HG03575 (cell line): ENCODE measurements around the gene CLSTN3.

Source experiments
- ATAC-seq: cut with Tn5 transposase; IDR thresholded peaks from one replicate; pipeline ENCODE4 v1.9.1; 2021; ENCODE audit not compliant: unreplicated experiment, insufficient number of reproducible peaks, low FRiP score; ENCODE audit errors: extremely low read depth

The CLSTN3 gene

DNA sequence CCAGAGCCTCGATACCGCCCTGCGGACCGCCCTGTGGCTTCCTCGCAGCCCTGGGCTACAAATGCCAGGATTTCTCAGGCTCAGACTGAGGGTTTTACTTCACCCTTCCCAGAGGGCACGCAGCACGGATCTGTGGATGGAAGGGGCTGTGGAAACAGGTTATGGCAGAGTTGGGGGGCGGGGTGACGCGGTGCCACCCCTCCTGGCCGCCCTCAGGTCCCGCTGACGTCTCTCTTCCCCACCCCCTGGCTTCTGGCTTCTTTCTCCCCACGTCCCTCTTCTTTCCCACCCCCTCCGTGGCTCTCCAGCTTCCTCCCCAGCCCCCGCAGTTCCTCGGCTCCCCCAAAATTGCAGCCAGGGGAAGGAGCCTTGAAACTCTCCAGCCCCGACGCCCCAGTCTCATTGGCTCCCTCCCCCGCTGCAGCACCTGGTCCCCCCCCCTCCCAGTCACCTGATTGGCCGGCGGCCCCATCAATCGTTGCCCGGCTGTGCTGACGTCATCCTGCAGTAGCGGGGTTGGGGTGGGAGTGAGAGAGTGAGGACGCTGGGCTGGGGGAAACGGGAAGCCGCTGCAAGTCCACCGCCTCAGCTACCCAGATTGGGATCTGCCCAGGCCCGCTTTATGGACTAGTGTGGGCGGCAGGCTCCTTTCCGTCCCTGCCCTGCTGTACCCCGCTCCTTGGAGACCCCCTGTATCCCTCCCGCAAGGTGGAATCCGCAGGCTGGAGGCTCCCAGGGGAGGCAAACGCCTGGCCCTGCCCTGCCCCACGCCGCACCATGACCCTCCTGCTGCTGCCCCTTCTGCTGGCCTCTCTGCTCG lies at the start of gene CLSTN3:
CLSTN3 (plus strand) TSS at position 500 of the 820 bp plus-strand sequence; CDS start at position 778, 278 bp downstream.
- no peak for ATAC-seq

DNA sequence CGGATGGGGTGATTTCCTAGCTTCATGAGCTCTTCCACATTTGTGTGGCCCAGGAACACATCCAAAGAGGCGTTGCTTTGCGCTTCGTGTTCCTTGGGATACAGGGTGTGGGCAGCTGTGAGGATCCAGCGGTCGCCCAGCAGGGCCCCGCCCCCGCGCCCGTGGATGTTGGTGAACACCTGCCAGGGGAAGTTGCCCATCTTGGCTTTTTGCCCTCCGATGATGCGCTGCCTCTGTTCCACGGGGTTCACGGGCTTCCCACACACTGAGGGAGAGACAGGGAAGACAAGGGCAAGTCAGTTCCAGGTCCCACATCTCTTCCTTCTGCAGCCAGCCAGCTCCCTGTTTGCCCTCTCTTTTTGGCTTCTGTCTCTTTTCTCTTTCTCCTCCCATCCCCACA lies 49.1 kb upstream of the CLSTN3 start:
- no peak for ATAC-seq

DNA sequence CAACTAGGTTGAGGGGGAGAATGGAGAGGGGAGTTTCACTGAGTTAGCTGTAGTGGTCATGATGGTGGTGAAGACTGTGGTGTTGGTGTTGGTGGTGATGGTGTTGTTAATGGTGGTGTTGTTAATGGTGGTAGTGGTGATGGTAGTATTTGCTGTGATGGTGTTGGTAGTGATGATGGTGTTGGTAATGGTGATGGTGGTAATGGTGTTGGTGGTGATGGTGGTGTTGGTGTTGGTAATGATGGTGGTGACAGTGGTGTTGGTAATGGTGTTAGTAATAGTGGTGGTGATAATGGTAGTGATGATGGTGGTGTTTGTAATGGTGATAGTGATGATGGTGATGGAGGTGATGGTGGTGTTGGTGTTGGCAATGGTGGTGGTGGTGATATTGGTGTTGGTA lies 47.0 kb upstream of the CLSTN3 start:
- ATAC-seq, result no peak

DNA sequence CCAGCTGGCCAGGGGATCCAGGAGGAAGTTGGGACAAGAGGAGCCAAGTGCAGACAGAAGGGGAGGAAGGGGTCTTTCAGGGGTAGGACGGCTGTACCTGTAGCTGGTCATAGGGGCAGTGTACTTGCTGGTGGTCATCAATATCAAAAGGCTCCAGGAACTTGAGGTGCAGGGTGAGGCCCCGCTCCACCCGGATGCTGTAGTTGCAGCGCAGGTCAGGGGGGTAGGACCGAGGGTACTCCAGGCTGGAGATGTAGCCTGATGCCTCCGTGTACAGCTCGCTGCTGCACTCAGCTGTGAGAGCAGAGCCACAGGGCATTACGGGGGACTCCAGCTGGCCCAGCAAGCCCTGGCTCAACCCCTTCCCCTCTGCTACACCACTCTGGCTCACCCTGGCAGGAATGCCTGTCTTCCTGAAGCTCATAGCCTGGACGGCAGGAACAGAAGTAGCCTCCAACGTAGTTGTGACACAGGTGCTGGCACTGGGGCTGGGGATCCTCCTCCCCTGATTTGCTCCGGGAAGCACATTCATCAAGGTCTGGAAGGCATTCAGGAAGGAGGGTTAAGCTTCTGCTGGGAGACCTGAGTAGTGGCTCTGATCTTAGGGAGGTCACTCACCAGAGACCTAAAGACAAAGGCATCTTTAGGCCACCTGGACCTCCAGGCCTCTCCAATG lies 40.8 kb upstream of the CLSTN3 start:
- no peak for ATAC-seq

DNA sequence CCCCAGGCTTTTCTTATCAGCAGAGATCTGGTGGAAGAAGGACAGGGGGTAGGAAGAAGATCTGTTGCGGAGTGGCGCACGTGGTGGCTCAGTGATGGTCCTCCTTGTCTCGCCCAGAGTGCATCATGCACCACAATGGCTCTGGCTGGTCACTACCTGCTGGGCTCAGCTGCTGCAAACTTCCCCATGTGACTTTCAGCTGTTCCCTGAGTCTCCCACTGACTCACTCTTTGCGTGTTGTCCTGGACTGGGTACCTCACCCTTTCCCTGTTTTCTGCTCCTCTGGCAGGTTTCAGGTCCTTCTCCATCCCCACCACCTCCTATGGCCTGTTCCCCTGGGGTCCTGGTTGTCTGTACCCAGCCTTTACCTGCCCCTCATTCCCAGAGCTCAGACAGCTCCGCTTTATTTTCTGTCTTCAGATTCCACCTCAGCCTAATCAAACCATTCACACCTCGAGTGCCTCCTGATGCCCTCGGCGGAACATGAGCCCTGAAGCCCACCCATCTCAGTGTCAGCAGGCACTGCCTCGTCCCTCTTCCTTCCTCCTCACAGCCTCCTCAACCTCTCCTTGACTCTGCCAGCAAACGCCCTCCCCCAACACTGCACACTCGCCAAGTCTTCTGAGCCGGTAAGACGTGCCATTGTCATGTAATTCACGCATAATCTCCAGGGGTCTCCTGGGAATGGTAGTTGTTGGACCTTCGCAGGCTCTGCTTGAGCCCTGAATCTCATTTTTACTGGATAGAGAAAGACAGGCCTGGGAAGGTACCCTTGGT lies 39.8 kb upstream of the CLSTN3 start:
- ATAC-seq, result no peak

DNA sequence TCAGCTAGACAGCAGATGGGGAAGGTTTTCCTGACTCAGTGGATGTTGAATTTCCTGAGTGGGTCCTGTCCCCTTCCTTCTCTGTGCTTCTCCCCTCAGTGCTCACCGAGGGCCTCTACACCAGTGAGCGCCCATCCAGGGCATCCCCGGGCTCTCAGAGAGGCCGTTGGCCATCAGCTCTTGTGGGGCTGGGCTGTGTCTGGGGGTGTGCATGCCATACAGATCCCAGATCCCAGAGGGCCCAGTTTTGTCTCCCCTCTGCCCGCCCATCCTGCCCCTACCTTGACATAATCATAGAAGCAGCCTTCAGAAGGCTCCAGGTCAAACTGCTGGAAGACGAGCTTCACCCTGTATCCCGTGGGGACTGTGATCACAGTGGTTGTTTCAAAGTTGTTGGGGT lies 39.0 kb upstream of the CLSTN3 start:
- no peak for ATAC-seq

DNA sequence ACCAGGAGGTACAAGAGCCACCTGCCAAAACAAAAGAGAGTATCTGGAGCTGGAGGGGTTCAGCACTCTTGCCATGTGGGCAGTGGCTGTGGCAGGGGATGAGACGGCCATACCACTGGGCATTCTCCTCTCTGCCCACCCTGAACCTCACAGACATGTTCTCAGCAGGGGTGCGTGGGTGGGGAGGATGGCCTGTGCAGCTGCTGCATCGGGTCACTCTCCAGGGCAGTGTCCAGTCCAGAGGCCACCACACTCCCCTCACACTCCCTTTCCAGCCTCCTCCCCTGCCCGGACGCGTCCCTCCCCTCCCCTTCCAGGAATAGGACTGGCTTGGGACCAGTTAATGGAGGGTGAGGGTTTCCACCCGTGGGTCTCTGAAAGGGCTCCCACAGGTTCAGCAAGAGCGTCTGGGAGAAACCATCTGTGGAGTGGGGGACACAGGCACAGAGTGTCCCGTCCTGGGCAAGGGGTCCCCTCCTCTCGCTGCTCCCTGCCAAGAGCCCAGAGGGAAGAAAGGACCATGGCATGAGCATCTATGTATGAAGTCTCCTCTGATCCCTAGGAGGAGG lies 38.4 kb upstream of the CLSTN3 start:
- no peak for ATAC-seq

DNA sequence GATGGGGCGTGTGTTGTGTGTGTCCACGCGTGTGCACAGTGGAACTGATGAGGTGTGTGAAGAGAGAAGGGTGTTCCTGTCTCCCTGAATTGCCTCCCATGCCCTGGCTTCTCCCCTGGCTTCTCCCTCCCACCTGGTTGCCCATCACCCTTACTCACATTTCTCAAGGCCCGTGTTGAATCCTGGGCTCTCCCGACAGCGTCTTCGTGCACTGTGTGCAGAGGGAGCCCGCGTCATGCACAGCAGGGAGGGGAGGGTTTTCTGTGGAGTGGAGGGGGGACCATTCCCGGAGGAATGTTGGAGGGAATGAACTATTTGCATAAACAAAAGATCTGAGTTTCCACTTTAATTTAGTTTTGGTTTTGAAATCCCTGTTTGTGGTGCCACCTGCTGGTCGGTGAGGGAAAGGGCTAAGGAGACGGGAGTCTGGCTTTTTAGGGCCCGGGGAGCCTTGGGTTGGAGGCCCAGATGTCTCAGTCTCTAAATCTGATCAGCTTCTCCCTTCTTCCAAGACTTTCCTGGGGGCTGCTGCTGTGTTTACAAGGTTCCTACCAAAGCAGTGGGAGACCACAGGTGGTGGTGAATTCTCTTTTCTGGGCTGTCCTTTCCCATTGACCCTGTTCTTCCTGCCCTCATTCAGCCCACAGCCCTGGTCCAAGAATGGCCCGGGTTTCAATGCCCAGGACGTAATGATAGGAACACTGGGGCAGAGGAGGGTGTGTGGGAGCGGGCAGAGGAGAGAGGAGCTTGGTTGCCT lies 37.8 kb upstream of the CLSTN3 start, which contains the start of gene C1R:
C1R (minus strand) TSS at position 217 of the 757 bp plus-strand sequence; CDS start at position 160, 57 bp downstream.
- ATAC-seq, result no peak

DNA sequence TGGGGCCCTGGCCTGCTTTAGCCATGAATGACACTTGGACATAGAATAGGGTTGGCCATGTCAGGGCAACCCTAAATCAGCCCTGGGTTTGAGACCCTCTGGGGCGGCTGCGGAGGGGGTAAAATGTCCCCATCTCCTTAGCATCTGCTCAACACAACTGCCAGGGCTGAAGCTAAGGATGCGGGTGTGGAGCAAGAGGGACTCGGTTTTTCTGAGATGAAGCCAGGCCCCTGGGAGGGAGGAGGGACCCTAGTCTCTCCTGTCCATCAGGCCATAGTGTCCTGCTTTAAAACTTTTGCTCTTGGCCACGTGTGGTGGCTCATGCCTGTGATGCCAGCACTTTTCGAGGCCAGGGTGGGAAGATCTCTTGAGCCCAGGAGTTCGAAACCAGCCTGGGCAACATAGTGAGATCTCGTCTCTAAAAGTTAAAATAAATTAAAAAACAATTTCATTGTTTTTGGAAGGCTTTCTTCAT lies 37.1 kb upstream of the CLSTN3 start:
- ATAC-seq, result no peak

DNA sequence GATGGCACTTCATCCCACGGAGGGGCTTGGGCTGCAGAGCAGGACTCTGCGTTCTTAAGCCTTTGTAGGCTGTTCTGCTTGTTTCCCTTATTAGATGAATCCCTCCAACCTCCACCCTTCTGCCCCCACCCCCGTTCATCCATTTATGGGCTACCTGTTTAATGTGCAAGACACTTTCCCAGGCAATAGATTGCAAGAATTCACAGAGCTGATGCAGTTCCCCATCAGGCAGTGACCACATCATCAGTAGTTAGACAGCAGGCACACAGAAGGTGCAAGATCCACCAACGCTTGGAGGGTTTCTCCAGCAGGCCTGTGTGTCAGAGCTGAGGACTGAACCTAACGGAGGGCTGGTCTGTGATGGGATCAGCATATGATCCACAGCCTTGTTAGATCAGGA lies 36.7 kb upstream of the CLSTN3 start:
- no peak for ATAC-seq

DNA sequence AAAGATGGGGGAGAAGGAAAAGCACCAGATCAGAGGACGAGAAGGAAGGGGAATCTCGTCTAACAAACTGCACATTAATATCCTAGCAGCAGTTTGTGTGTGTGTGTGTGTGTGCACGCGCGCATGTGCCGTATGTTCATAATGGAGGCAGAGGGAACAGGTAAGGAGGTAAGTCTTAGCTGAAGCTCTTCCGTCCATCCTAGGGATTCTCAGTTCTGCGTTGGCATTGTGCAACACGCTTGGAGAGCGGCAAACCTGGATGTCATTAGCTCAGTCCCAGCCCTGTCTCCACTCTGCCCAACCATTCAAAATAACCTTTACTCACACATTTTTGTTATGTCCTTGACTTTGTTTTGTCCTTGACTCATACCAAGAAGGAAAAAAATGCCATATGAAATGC lies 36.3 kb upstream of the CLSTN3 start:
- no peak for ATAC-seq

DNA sequence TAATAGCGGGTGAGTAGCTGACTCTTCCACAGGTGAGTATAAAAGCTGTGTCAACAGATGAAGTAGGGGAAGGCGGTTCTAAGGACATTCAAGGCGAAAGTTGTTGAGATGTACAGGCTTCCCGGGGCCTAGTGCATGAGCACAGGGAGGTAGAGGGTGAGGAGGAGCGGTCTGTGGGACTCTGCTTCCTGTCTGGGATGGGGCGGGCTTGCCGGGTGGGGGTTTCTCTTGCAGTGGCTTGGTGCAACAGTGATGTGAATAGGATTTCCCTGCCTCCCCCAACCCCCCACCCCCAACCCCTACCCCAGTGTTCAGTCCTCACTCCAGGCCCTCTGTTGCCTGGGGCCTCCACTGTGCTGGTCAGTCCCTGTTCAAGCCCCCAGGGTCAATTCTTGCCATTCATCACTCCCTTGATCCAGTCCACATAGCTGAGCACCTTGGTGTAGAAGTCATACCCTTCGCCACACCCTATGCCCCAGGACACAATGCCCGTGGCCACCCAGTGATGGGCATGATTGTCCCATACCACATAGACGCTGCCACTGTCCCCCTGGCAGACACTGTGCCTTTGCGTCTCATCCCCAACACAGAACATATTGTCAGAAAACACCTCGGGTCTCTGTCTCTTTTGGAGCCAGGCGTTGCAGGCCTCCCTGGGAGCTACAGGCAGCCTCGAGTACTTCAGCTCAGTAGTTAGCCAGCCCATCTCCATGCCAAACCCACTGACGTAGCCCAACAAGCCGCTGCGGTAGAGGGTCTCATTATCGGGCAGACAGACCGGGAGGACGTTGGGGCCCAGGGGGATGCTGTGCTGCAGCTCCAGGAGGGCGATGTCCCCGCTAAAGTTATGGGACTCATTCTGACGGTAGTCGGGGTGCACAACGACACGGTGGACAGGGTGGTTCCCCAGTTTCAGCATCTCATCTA lies 33.9 kb upstream of the CLSTN3 start:
- no peak for ATAC-seq

DNA sequence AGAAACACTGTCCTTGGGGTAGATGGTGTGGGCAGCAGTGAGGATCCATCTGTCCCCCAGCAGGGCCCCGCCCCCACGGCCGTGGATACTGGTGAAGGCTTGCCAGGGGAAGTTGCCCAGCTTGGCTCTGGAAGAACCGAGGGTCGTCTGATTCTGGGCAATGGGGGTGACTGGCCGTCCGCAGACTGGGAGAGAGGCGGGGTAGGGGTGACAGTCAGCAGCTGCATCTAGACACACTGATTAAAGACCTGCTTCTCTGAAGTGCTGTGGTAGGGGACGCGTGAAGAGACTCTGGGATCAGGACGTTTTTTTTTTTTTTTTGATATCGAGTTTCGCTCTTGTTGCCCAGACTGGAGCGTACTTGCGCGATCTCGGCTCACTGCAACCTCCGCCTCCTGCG lies 33.2 kb upstream of the CLSTN3 start:
- ATAC-seq, result no peak

DNA sequence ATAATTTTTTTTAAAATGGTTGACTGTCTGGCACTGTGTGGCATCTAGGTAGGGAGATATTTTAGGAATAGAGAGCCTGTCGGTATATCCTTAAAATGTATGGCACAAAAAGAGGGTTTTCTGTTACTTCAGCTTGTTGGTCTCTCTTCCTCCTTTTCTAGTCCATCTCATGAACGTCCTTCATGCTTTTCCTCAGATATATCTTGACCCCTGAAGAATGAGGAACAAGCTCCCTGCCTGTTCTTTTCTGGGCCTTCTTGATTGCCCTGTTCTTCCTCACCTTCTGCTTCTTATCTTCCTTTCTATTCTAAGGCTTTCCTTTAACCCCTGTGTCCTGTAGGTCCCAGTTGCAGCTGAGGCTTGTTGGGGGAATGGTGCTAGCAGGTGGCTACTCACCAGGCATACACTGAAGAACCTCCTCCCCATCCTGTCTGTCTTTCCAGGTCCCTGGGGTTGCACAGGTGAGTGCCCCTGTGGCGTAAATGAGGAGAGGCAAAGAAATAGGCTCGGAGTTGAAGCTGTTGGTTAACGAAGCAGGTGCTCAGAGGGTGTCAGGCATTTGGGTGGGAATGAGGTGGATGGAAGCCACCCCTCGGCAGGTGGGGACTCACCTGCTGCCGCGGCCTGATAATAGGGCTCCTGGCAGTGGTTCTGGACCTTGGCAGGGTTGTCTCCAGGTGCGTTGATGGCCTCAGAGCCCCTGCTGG lies 30.7 kb upstream of the CLSTN3 start:
- ATAC-seq, result no peak

DNA sequence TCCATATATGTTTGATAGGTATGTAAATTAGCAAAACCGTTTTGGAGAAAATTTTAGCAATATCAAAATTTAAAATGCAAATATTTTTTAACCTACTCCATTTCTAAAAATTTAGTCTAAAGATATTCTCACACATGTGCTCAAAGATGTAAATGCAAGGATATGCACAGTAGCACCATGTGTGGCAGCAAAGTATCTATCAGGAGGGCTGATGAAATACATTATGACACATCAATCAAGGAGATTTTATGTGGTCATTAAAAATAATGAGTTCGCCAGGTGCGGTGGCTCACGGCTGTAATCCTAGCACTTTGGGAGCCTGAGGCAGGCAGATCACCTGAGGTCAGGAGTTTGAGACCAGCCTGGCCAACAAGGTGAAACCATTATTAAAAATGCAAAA lies 29.9 kb upstream of the CLSTN3 start:
- no peak for ATAC-seq

DNA sequence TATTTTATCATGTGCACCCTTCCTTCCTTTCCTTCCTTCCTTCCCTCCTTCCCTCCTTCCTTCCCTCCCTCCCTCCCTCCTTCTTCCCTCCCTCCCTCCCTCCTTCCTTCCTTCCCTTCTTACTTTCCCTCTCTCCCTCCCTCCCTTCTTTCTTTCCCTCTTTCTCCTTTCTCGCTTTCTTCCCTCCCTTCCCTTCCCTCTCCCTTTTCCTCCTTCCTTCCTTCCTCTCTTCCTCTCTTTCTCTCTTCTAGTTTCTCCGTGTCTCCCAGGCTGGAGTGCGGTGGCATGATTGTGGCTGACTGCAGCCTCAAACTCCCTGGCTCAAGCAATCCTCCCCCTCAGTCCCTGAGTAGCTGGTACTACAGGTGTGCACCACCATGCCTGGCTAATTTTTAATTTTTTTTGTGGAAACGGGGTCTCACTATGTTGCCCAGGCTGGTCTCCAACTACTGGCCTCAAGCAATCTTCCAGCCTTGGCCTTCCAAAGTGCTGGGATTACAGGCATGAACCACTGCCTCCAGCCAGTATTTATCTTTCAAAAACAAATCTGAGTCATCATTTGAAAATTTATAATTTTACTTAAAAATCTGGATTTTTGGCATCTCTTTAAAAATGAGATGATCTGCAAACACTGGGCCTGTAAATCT lies 29.0 kb upstream of the CLSTN3 start:
- ATAC-seq, result no peak

DNA sequence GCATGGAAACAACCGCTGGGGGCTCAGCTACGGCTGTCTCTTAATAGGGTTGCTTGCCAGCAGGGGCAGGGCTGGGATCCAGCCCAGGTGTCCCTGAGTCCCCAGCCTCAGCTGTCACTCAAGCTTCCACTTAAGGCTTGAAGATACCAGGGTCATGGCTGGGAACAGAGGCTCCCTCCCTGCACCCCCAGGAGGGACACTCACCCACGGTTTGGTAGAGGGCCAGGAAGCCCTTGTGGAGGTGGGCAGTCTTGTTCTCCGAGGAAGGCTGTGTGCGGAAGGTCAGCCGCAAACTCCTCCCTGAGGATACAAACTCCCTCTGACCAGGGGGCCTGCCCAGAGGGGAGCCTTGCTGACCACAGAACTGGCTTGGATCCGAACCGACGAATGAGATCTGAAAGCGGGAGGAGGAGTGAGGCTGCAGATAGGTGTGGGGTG lies 28.5 kb upstream of the CLSTN3 start:
- no peak for ATAC-seq
